ENCODE results near the gene DCTN3.

DNA sequence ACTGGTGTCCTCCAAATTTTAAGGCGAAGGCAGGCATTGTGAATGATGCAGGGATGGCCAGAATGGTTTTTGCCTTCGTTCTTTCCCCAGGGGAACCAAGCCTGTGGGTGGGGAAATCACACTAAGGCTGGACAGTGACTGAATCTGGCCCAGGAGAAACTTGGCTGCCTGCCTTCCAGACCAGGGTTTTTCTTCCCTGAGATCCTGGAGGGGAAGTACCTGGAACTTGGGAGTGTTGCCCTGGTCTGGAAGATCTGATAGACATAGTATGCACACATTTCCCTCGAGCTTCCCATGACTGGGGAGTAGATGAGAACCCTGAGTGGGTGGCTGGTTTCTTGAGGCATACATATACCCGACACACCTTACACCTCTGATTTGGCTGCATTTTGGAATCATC, 31.0 kb upstream of the DCTN3 start:
- TF ChIP-seq CTCF (IDR thresholded peaks at IDR 0.05) (no peak), POLR2AphosphoS5 (IDR thresholded peaks at IDR 0.05) (no peak), POLR2A (IDR thresholded peaks at IDR 0.05) (no peak)
